ENCODE data around the gene ACSL1. TPM values are rescaled to one million over a fixed set of nuclear protein-coding genes. Genes with fewer than 3 reads are reported as not detected.
A peak's percentile ranks its signal among the peaks of the same experiment; 100 is the strongest.

ACSL1 gene
- total and polyA plus RNA-seq, 9 of the 15 experiments (the other 6 are each of a cell fraction or from before 2014, with no cell fraction given) = 6.7 to 24.1 (median 15.0) TPM

DNA sequence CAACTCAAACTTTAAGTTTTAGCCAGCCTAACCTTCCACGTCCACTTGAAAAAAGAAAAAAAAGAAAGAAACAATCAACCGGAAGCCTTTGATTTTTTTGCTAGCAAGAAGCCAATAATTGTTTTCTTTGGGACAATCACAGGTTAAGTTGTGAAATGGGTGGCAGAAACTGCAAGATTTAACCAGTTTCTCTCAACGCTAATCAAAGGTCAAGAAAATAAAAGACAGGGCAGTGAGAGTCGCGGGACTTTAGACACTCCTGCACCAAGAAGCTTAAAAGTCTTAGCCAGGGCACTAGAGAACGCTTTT is 1.0 kb downstream of the ACSL1 start:
- no peak overlapping the region for H3K27ac ChIP-seq (ENCODE audit: extremely low read depth, low read depth, low read length)
- H3K27me3 ChIP-seq (ENCODE audit: control insufficient read depth in 2 of 2, insufficient read depth in 2 of 2, low read length in 2 of 2) = no peaks in the 10 kb centered on the region
- peaks cover 21% of the 10 kb centered on the region; the same call in 2 of the 3 replicates for H3K79me2 ChIP-seq (ENCODE audit: control insufficient read depth, insufficient read depth, low read length)

More for the DNA sequence above, 1.0 kb downstream of the ACSL1 start:
- ChIA-PET POLR2A (interaction anchor here (0.5 to 1.0 kb wide), 2 partner anchors 9 to 681 kb away, joined by 3 to 5 read pairs; no protein-coding TSS in a partner anchor), CTCF (ENCODE audit: low intra/inter-chr PET ratio) (no interaction called here)
- Histone ChIP-seq H3K4me3 (peak overlapping the region; percentile 64), H3K4me1 (replicated peaks in 1 of 2; ENCODE audit: control insufficient read depth in 2 of 2, insufficient read depth in 2 of 2, low read length in 2 of 2) (peaks cover 21 to 26% of the 10 kb centered on the region in 2 experiments), H3K4me2 (ENCODE audit: insufficient read depth, low read length) (peak overlapping the region; percentile 86), H3K36me3 (ENCODE audit: control insufficient read depth, insufficient read depth, low read length) (no peaks in the 10 kb centered on the region), H3K9me3 (replicated peaks; ENCODE audit: control insufficient read depth, insufficient read depth, low read depth, low read length) (no peaks in the 10 kb centered on the region), H4K20me1 (replicated peaks; ENCODE audit: control insufficient read depth, insufficient read depth, low read length) (peaks cover 2% of the 10 kb centered on the region; the same call in 1 of the 2 replicates), H3K9ac (ENCODE audit: insufficient read depth in 1 of 2, low read depth in 2 of 2, low read length in 2 of 2) (peak overlapping the region; percentile 42 to 93; a peak in 3 of 4 replicates), H3K9me1 (ENCODE audit: control insufficient read depth, insufficient read depth, low read length) (no peaks in the 10 kb centered on the region), H2AFZ (ENCODE audit: low read depth, low read length) (peak overlapping the region; percentile 69; the same call in 1 of the 2 replicates)
- in situ Hi-C loops (cut with MboI) = no loop called here
- WGBS (ENCODE audit: insufficient coverage, low coverage, missing lambda C conversion rate) = 16% methylated on average over 6 of the region's 6 CpGs
- BruUV-seq (replicated peaks) = no TSS peak
- intact Hi-C loops (cut with micrococcal nuclease) = loop anchor here (2.0 to 10.0 kb wide), 2 partner anchors 30 to 80 kb away; no protein-coding TSS in a partner anchor
- FAIRE-seq (no peak), DNase-seq (ENCODE audit: extremely low read depth in 1 of 4, low spot score in 3 of 4) (no peak), ATAC-seq (no peak)
- TF ChIP-seq EGR1 (conservative IDR thresholded peaks at IDR 0.05) (no peak), SMAD3 (CRISPR knock-in tag; conservative IDR thresholded peaks at IDR 0.05) (no peak), RAD21 (CRISPR knock-in tag; conservative IDR thresholded peaks at IDR 0.05 in 1 of 2, IDR thresholded peaks at IDR 0.05 in 1 of 2) (no peak), ZNF316 (IDR thresholded peaks at IDR 0.05) (no peak), ZFPM2 (CRISPR knock-in tag; IDR thresholded peaks at IDR 0.05) (no peak), AFF4 (CRISPR knock-in tag; IDR thresholded peaks at IDR 0.05) (no peak), BRD4 (IDR thresholded peaks at IDR 0.05) (no peak), SREBF1 (IDR thresholded peaks at IDR 0.05; ENCODE audit: borderline replicate concordance, low read depth, low read length) (no peak), ZNF384 (IDR thresholded peaks at IDR 0.05; ENCODE audit: low read depth, low read length) (no peak)
- TF ChIP-seq, protein P1, sequence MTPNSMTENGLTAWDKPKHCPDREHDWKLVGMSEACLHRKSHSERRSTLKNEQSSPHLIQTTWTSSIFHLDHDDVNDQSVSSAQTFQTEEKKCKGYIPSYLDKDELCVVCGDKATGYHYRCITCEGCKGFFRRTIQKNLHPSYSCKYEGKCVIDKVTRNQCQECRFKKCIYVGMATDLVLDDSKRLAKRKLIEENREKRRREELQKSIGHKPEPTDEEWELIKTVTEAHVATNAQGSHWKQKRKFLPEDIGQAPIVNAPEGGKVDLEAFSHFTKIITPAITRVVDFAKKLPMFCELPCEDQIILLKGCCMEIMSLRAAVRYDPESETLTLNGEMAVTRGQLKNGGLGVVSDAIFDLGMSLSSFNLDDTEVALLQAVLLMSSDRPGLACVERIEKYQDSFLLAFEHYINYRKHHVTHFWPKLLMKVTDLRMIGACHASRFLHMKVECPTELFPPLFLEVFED (CRISPR knock-in tag; conservative IDR thresholded peaks at IDR 0.05) = no peak

Data from K562 (cell line).